Transverse colon (tissue), 4 donors: ENCODE results near the gene TARS3. TPM values are rescaled to one million over a fixed set of nuclear protein-coding genes. Genes with fewer than 3 reads are reported as not detected.

Source experiments
- DNase-seq: peaks from one replicate; pipeline ENCODE4 v3.0.0-alpha.2; 2019
- H3K27ac ChIP-seq, 4 donors: fragments of 200-600 bp; sonication (generic); 2 replicates each; pipeline ENCODE4 v1.5.1; 2016 to 2018; ENCODE audit warnings: inconsistent platforms in 4 of 4
- H3K27me3 ChIP-seq: fragments of 200-600 bp; sonication (generic); 2 replicates; pipeline ENCODE4 v1.5.1; 2017; ENCODE audit warnings: inconsistent platforms
- H3K36me3 ChIP-seq, 4 donors: fragments of 200-600 bp; sonication (generic); 2 replicates each; pipeline ENCODE4 v1.5.1; 2017 to 2019; ENCODE audit warnings: inconsistent platforms in 4 of 4
- H3K4me1 ChIP-seq, 4 donors: fragments of 200-600 bp; sonication (generic); 2 replicates each; pipeline ENCODE4 v1.5.1; 2017 to 2020; ENCODE audit warnings: inconsistent platforms in 4 of 4
- H3K4me3 ChIP-seq, 4 donors: fragments of 200-600 bp; sonication (generic); 1 replicate in 1 of 4; 2 replicates in 3 of 4; pipeline versions ENCODE4 v1.5.1 to v1.6.1; 2017 to 2019; ENCODE audit warnings: inconsistent platforms in 4 of 4
- H3K9me3 ChIP-seq, 2 donors: fragments of 200-600 bp; sonication (generic); 2 replicates each; pipeline ENCODE4 v1.5.1; 2017 to 2019; ENCODE audit warnings: inconsistent platforms in 2 of 2
- CTCF ChIP-seq, 5 experiments: fragments of 200-600 bp in 3 of 5; fragments of 450-650 bp in 2 of 5; sonication (generic) in 3 of 5; IDR thresholded peaks; 1 replicate in 2 of 5; 2 replicates in 3 of 5; pipeline ENCODE4 v1.5.1; 2016 to 2017; ENCODE audit warnings: antibody characterized with exemption in 5 of 5, inconsistent platforms in 3 of 5, mild to moderate bottlenecking in 2 of 5, moderate library complexity in 1 of 5
- EP300 ChIP-seq: sonication (generic); formaldehyde crosslinking; IDR thresholded peaks from one replicate; pipeline ENCODE4 v1.6.1; 2017; ENCODE audit warnings: antibody characterized with exemption, low read depth
- POLR2A ChIP-seq: fragments of 450-650 bp; IDR thresholded peaks from one replicate; pipeline ENCODE4 v1.6.1; 2016; ENCODE audit warnings: antibody characterized with exemption, mild to moderate bottlenecking, moderate library complexity
- POLR2AphosphoS5 ChIP-seq, 3 donors: sonication (generic); formaldehyde crosslinking; IDR thresholded peaks; one replicate each; pipeline ENCODE4 v1.6.1; 2016; ENCODE audit warnings: antibody characterized with exemption in 3 of 3
- WGBS, 2 donors: methylation state at CpG; one replicate each; pipeline ENCODE4 v1.1.5; 2018; ENCODE audit warnings: low coverage in 1 of 2; 5-methylcytosine and 5-hydroxymethylcytosine counted together
- in situ Hi-C, 4 donors: fragments of 200-750 bp; cut with MboI; loops; one replicate each; pipeline versions ENCODE4 v1.15.0 to v1.15.1; 2017; ENCODE audit warnings: low sequenced_read_pairs in 3 of 4, low pct_ligation_motif_present in 1 of 4, low pct_unique_long_range_greater_than_20kb in 1 of 4
- intact Hi-C: fragments of 100-400 bp; cut with DNase I; formaldehyde crosslinking; loops from one replicate; pipeline ENCODE4 v1.15.1; 2023; ENCODE audit warnings: low total_unique reads
- total RNA-seq, 4 donors: library from RNA; depleted of rRNA; stranded (reverse); fragments of >200 nt; gene quantifications; one replicate each; pipeline ENCODE4 v1.1.0, GENCODE V29; 2016

TARS3 gene
- total RNA-seq, 4 donors from 2014 or later, result 11.7 to 55.7 (median 15.0) TPM

DNA sequence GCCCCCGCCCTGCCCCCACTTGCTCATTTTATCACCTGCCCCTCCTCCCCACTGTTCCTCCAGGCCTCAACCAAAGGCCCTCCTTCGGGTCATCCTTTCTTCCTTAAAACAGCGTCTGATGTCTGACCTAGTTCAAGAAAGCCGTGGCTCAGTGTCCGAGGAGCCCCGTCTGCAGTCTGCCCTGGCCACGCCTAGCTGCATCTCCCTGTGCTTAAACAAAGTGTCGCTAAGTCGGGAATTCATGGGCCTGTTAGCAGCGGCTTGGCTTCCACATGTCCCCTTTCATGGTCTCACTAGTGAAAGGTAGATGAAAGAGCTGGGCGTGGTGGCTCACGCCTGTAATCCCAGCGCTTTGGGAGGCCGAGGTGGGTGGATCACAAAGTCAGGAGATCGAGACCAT, 113.3 kb downstream of the TARS3 start:
- TF ChIP-seq EP300, result no peak
- 85% methylated on average over 15 of the region's 15 CpGs; no CpG with 5 or more reads in 1 of the 2 donors for WGBS, 2 donors
- no peak overlapping the region for H3K4me3 ChIP-seq

GRCh38 chr15:101610611-101611000, 113.7 kb downstream of the TARS3 start:
- Histone ChIP-seq H3K9me3 (no peaks in the 10 kb centered on the region), H3K4me3 (no peak overlapping the region), H3K4me1 (peaks cover 0 to 15% (median 9%) of the 10 kb centered on the region in 4 donors), H3K27me3 (no peaks in the 10 kb centered on the region), H3K36me3 (no peaks in the 10 kb centered on the region), H3K27ac (no peak overlapping the region)
- no peak for DNase-seq
- intact Hi-C loops, result no loop called here
- no peak for TF ChIP-seq POLR2A
- TF ChIP-seq CTCF (IDR thresholded peaks at IDR 0.05), result no peak
- no peak for TF ChIP-seq POLR2AphosphoS5 (IDR thresholded peaks at IDR 0.05)
- TF ChIP-seq EP300, result no peak
- WGBS, 2 donors, result 94% methylated on average over 8 of the region's 8 CpGs; no CpG with 5 or more reads in 1 of the 2 donors
- in situ Hi-C loops, result no loop called here

More for the DNA sequence above, 113.3 kb downstream of the TARS3 start:
- in situ Hi-C loops (no loop called here), intact Hi-C loops (no loop called here)
- DNase-seq, result no peak
- Histone ChIP-seq H3K4me1 (peaks cover 0 to 19% (median 13%) of the 10 kb centered on the region in 4 donors), H3K36me3 (no peaks in the 10 kb centered on the region), H3K27me3 (no peaks in the 10 kb centered on the region), H3K9me3 (no peaks in the 10 kb centered on the region), H3K27ac (no peak overlapping the region)

DNA sequence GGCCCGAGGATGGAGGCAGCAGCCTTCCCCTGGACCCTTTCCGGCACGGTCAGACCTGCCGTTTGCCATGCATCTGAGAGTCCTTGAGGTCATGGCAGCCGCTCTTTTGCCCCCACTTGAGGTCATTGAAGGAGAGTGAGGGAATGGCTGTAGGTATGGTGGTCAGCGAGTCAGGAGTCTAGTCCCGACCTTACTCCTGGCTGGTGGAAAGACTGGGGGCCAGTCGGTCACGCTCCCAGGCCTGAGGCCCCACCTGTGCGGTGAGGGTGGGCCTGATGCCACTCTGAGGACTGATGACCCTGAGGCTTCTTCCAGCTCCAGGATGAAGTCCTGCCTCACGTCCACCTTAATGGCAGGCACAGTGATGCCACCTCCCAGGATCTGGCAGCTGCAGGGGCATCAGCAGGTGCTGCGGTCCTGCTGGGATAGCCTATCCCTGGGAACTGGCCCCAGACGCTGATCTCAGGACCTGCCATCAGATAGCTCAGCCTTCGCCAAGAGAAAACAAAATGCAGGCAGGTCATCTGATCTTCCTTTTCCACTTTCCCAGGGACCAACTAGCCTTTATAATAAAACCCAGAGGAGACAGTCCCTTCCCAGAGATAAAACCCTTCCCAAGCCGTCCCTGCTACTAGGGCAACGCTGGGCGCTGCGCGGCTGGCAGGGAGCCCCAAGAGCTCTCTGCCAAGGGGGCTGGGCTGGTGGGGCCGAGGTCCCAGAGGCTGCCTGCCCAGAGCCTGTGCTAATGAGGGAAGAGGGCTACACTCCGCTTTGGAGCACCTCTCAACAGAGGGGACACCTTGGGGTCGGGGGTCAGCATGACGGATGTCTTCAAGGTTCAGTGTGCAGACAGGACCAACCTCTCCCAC, 114.3 kb downstream of the TARS3 start:
- intact Hi-C loops, result no loop called here
- H3K27me3 ChIP-seq, result no peaks in the 10 kb centered on the region
- H3K9me3 ChIP-seq, result no peaks in the 10 kb centered on the region
- DNase-seq, result no peak
- H3K36me3 ChIP-seq, result no peaks in the 10 kb centered on the region
- H3K4me1 ChIP-seq, result peaks cover 0 to 11% (median 7%) of the 10 kb centered on the region in 4 donors
- in situ Hi-C loops, result no loop called here
- 87 to 100% methylated on average over 1 to 23 of the region's 23 CpGs for WGBS, 2 donors
- TF ChIP-seq EP300, result no peak
- TF ChIP-seq POLR2AphosphoS5 (IDR thresholded peaks at IDR 0.05), result no peak
- H3K27ac ChIP-seq, result no peak overlapping the region
- H3K4me3 ChIP-seq, result no peak overlapping the region

DNA sequence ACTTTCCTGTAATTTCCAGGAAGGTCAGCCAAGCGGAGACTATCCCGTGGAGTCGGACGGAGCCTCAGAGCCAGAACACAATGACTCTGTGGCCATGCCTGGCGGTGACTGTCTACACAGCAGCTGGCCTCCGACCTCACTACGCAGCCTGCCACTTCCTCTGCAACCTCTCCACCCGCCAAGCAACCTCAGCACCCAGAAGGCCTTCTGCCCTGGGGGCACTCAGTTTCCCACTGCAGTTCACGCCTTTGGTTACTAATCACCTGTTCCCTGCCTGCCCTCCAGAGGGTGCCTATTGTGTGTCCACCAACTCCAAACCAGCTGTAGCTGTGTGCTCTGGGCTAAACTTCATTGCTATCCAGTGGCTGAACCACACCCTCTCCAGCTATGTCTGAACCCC, 116.1 kb downstream of the TARS3 start:
- TF ChIP-seq CTCF (IDR thresholded peaks at IDR 0.05) (no peak), POLR2A (no peak), EP300 (no peak), POLR2AphosphoS5 (IDR thresholded peaks at IDR 0.05) (no peak)
- no peak overlapping the region for H3K4me3 ChIP-seq
- H3K27me3 ChIP-seq, result no peaks in the 10 kb centered on the region
- no peak overlapping the region for H3K27ac ChIP-seq
- no peaks in the 10 kb centered on the region for H3K9me3 ChIP-seq
- H3K36me3 ChIP-seq, result no peaks in the 10 kb centered on the region
- peaks cover 0 to 6% (median 3%) of the 10 kb centered on the region in 4 donors for H3K4me1 ChIP-seq
- WGBS, 2 donors, result 85 to 90% methylated on average over 2 to 9 of the region's 9 CpGs
- in situ Hi-C loops, result no loop called here
- DNase-seq, result no peak
- intact Hi-C loops, result no loop called here

DNA sequence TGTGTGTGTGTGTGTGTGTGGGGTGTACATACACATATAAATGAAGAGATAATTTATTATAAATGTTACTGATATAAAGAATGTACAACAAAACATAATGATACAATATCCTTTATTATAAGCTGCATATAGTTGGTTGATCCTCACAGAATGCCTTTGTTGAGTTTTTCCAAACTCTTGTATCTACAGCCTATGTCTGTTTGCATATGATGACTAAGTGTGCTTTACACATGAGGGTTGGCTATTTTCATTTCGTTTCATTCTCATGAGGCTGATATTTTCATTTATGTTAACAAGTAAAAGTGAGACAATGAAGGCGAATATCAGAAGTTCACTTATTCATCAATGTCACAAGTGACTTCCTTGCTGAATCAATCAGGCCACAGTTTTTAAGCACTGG, 117.2 kb downstream of the TARS3 start:
- Histone ChIP-seq H3K9me3 (no peaks in the 10 kb centered on the region), H3K4me1 (no peaks in the 10 kb centered on the region), H3K36me3 (no peaks in the 10 kb centered on the region), H3K27ac (no peak overlapping the region), H3K27me3 (no peaks in the 10 kb centered on the region), H3K4me3 (no peak overlapping the region)
- intact Hi-C loops (no loop called here), in situ Hi-C loops (no loop called here)
- WGBS, 2 donors, result 64 to 78% methylated on average over 2 of the region's 2 CpGs
- TF ChIP-seq POLR2AphosphoS5 (IDR thresholded peaks at IDR 0.05), result no peak
- no peak for TF ChIP-seq POLR2A
- DNase-seq, result no peak
